ENCODE results near the gene DAW1.
"Not testable (repeated sequence)": the region's sequence is repeated elsewhere in the genome, so short reads cannot be mapped to it uniquely, and the experiment has no call there.

DAW1 gene, protein sequence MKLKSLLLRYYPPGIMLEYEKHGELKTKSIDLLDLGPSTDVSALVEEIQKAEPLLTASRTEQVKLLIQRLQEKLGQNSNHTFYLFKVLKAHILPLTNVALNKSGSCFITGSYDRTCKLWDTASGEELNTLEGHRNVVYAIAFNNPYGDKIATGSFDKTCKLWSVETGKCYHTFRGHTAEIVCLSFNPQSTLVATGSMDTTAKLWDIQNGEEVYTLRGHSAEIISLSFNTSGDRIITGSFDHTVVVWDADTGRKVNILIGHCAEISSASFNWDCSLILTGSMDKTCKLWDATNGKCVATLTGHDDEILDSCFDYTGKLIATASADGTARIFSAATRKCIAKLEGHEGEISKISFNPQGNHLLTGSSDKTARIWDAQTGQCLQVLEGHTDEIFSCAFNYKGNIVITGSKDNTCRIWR

DNA sequence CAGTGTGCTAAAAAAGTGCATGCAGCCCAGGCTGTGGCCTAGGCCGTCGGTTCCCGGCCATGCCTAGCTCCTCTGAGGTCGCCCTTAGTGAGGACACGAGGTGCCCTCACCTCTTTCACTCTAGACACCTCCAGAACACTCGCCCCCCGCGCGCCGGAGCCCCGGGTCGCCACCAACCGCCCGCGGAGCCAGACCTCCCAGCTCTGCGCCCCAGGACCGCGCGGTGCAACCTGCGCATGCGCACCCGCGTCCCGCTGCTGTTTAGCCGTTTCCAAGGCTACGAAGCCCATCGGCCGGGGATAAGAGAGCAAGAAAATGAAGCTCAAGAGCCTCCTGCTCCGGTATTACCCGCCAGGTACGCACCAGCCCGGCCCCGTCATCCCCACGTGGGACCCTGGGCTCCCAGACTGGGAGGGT lies at the start of gene DAW1:
Gene DAW1 (plus strand): TSS at position 257 of the 417 bp plus-strand sequence. CDS start 59 bp downstream, at position 316.
- DNase-seq: peak in 1 of 4 experiments; percentile 1

DNA sequence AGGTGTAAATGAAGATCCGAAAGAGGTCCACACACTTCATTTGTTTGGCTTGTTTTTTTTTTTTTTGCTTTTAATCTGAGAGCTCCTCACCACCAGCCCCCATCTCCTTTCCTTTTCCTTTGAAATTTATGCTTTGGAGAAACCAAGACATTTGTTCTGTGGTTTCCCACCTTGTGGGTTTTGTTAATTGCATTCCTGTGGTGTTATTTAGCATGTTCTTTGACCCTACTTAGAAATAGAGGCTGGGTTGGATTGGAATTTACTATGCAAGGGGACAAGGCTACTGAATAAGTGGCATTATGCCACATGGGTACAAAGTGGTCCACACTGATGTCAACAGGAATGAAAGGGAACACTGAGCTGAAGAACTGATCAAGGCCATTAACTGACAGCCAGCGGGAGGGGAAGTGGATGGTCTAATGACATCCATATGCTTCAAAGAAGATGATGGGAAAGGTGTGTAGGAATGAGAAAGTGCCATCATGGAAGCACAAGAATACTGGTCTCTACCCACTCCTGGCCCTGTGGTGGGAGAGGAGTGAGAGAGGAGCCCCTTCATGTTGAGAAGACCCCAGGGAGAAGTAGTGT lies 48.9 kb upstream of the DAW1 start:
- no peak for DNase-seq

DNA sequence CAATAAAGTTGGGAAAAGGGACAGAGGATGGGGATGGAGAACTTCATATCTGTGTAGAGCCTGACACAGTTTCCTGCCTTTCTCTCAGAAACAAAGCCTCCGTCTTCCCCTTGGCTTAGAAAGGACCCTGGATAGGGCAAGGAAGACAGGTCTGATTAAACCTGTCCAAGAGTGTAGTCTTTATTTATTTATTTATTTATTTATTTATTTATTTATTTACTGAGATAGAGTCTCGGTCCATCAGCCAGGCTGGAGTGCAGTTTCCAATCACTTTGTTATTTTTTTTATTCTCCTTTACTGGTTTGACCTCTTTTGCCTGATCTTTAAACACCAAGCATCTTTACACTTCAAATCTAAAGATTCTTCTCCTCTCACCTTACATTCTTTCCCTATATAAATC lies 47.5 kb upstream of the DAW1 start:
- no peak for DNase-seq

DNA sequence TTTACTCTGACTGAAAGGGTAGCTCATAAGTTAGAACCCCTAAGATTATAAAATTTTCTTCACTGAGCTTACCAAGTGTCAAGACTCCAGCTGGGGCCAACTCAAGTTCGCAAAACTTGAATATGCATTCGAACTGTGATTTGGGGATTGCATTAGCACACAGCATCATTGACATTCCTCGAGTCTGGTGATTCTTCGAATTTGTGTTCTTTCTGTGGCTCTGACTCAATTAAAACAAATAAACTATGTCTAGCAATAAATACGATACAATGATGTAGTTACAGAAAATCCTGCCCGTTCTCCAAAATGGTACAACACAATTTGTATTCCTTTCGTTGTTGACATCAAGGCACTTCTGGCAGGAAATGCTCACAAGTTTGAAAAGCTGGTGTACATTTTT lies 46.7 kb upstream of the DAW1 start:
- no peak for DNase-seq

DNA sequence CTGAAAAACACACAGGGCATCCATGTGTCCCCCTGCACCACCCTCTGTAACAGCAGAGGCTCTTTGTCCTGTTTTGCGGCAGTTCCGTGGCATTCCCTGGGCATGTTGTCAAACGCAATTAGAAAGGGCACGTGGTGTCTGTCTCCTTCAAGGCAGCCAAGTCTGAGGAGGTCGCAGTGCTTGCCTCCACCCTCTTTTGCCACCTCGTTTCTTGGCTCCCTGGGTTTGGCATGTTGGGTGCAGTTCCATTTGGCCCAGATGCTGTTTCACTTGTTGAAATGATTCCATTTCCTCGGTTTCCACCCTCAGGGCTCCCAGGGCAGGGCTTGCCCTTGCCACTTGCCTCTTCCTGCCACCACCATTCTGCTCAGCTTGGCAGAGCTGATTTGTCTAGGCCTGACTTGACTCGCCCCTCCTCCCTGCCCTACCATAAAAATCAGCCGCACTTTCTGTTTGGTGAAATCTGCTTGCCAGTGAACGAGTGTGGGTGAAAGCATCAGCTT lies 45.4 kb upstream of the DAW1 start:
- DNase-seq: no peak

DNA sequence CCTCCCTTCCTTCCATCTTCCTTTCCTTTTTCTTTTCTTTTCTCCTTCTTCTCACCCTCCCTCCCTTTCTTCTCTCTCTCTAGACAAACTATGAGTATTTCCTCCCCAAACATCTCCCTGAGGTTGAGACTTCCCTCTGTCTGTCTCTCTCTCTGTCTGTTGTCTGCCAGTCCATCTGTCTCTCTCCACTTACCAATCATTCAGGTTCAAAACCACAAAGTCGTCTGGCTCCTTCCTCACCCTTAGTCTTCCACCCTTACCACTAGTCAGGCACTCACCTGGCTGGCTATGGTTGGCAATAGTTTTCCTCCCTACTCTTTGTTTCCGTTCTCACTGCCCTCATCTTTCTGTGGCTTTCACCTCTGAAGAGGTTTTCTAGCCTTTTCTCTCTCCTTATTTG lies 44.9 kb upstream of the DAW1 start:
- no peak for DNase-seq

DNA sequence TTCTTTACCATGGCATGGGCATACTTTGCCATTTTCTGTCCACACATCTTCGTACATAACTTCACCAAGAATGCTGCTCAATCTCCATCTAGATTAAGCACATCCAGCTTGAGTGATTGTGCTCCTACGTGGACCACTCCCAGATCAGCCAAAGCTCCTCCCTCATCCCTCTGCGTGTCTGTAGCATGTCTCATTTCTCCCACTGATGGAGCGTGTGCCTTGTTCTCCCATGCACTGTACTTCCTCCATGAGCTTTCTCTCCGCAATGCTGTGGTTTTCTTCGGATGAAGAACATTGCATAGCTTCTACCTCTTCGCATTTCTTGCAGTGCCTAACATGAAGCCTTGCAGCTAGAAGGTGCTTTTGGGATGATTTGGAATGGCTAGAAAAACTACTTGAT lies 44.3 kb upstream of the DAW1 start:
- no peak for DNase-seq

DNA sequence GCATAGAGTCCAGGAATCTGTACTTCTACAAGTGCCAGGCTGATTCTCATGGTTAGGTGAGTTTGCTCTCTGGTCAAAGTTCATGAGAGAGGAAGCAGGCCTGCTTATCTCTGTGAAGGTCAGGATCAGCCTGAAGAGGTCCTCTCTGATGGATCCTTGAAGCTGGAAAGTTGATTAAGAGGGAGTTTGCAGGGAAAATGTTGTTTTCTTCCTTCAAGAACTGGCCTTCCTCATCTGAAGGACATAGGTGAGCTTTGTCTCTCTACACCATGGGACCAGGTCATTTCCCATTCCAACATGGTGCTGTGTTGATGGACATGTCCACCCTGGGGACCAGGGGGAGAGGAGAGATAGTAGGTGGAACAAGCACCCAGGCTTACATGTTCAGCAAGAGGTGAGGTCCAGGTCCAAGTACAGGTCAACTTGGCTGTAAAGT lies 42.9 kb upstream of the DAW1 start:
- DNase-seq: no peak

DNA sequence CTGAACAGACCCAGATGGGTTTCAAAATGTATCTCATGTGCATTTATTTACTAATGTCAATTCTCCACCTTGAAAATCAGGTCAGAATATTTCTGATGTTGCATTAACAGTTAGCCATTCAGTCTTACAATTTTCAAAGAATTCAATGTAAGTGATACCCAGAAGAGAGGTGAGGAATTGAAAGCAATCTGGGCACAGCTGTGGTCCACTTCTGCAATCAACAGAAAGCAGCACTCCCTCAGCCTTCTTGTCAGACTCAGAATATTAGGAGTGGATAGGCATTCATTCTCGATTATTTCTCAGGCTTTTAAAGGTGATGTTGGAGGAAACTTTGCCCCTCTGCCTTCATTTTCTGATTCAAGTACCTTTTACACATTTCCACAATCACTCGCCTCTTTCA lies 42.1 kb upstream of the DAW1 start:
- DNase-seq: no peak

DNA sequence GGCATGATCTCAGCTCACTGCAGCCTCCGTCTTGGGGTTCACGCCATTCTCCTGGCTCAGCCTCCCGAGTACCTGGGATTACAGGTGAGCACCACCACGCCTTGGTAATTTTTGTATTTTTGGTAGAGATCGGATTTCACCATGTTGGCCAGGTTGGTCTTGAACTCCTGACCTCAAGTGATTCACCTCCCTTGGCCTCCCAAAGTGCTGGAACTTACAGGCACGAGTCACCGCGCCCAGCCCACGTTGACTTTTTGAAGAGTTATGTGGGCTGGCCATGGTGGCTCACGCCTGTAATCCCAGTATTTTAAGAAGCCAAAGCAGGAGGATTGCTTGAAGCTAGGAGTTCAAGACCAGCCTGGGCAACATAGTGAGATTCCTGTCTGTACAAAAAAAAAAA lies 37.0 kb upstream of the DAW1 start:
- no peak for DNase-seq

DNA sequence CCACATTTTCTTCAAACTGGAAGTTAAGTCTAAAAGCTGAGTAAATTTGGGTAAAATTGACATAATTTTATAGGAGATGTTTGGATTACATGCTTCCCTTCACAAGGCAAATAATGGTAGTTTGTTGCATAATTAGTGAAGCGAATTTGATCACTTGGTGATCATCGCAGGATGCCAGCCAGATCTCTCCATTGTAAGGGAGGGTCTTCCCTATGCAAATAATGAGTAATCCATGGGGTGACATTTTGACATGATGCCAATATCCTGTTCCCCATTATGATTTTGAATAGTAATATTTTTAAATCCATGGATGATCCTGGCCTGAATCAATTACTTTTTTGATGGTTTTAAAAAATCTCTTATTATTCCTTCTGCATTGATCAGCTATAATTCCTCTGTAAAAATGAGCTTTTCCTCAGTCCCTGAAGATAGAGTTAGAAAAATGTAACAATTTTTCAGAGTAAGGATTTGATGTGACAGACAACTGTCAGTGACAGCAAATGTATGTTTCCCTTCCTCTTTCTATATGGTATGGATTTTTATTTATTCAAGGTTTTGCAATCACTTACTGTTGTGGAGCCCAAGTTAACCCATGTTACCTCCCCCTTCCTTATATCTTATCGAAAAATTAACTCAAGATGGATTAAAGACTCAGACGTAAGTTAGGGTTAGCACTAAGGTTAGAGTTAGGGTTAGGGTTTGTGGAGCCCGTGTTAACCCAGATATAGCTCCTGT lies 36.3 kb upstream of the DAW1 start:
- DNase-seq: no peak

DNA sequence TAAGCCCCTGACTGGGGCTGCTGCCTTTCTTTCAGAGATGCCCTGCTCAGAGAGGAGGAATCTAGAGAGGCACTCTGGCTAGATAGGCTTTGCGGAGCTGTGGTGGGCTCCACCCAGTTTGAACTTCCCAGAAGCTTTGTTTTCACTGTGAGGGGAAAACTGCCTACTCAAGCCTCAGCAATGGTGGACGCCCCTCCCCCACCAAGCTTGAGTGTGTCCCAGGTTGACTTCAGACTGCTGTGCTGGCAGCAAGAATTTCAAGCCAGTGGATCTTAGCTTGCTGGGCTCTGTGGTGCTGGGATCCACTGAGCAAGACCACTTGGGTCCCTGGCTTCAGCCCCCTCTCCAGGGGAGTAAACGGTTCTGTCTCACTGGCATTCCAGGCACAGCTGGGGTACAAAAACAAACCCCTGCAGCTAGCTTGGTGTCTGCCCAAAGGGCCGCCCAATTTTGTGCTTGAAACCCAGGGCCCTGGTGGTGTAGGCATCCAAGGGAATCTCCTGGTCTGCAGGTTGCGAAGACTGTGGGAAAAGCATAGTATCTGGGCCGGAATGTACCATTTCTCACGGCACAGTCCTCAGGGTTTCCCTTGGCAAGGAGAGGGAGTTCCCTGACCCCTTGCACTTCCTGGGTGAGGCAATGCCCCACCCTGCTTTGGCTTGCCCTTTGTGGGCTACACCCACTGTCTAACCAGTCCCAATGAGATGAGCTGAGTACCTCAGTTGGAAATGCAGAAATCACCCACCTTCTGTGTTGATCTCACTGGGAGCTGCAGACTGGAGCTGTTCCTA lies 31.9 kb upstream of the DAW1 start:
- DNase-seq: not testable (repeated sequence)

DNA sequence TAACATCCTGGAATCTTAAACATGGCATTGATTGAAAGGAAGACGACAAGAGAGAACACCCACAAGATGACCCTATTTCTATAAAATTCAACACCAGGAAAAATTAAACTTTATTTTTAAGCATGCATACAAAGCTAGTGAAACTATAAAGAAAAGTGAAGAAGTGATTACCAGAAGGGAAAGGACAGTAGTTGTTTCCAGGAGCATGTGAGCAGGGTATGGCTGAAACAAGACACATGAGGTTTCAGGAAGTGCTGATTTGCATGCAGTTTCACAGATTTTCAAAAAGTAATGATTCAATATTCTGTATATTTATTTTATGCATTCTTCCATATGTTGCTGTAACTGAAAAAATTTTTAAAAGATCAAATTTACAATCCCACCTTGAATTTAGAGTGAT lies 24.6 kb upstream of the DAW1 start:
- no peak for DNase-seq

DNA sequence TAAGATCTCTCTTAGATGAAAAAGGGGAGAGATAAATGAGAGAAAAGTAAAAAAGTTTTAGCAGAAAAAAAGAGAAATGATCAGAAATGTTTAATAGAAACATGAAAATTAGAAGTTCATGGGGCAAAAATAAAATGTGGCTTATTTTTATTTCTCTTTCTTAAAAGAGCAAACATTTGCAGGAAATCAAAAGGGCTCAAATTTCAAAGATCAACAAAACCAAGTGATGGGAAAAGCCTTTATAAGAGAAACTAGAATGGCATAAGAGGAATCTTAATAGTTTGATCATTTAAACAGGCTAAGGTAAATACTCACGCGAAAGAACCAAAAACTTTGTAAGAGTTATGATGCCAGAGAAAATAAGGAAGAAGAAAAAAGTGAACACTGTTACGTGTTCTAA lies 23.3 kb upstream of the DAW1 start:
- DNase-seq: no peak

DNA sequence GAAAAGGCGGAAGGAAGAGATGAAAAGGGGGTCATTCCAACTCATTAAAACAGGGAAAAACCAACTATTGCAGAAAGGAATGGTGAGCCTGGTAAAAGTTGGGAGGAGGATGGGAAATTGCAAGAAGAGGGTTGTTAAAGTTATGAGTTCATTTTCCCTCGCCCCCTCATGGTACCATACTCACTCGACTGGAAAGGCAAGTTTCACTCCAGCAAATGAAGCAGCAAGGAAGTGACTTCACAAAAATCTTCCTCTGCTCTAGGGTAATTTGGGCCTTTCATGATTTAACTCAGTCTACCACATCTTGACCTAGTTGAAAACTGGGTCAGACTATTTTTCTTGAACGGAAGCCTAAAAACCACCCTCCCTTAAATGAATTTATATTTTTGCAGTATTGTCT lies 22.8 kb upstream of the DAW1 start:
- DNase-seq: no peak

DNA sequence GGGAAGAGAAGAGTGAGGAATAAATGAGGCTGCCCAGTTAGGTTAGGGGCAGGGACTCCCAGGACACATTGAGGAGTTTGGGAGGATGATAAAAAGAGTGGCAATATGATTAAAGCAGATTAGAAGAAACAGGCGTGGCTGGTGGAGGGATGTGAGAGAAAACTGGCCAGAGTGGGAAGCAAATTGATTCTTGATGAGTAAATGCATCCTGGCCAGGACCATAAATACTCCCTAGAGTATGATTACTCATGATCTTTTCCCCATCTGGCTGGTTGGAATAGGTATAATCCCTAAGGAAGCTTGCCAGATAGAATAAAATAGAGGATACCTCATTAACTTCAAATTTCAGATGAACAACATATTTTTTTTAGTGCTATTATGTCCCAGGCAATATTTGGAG lies 21.5 kb upstream of the DAW1 start:
- DNase-seq: no peak

DNA sequence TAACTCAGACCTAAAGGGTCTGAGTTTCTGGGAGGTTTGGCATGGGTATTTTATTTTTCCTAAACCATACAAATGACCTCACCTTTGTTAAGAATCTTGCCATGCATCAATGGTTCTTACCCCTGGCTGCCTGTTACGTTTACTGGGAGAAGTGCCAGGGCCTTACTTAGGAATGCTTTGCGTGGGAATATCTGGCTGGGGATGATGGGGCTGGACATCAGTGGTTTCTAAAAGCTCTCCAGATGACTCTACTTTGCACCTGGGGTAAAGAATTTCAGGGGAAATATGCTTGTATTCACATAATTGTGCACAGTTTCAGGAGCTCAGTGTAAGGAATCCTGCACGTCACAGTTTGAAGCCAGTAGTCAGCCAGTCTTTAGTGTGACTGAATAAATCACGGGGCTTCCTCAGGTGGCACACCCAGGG lies 18.2 kb upstream of the DAW1 start:
- DNase-seq: no peak

DNA sequence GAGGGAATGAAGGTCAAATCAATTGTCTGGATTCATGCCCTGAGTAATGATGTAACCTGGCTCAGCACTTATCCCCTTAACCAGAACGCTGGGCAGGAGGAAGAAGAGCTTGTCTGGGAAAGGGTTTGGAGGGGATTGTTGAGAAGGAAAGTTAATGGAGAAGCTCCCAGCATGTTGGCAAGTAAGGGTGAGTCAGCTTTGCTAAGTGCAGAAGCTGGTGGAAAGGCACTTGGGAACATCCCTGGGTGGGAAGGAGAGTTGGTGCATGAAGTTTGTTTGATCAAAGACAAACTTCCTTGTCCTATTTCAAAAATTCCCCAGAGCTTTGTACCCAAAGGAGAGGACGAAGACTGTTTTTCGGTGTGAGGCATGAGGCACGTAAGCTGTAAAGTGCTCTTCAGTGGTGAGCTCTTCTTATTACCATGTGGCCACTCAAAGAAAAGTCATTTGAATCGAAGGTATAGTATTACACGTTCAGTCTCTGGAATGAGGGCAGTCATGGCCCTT lies 17.6 kb upstream of the DAW1 start:
- no peak for DNase-seq

DNA sequence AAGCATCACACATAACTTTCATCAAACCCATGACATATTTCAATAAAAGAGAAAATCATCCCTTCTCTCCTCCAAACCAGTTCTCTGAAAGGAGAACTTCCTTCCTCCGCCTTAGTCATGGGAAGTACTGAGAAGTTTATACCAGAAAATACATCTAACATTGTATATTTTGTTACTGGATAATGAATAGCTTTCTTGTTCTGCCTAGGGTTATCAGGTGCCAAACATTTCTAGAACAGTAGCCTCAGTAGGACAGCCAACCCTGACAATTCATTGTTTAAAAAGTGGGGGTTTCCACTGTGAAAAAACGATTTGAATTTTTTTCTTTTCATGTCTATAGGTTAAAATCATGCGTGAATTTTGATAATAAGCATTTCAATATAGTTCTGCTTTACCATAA lies 16.0 kb upstream of the DAW1 start:
- no peak for DNase-seq

DNA sequence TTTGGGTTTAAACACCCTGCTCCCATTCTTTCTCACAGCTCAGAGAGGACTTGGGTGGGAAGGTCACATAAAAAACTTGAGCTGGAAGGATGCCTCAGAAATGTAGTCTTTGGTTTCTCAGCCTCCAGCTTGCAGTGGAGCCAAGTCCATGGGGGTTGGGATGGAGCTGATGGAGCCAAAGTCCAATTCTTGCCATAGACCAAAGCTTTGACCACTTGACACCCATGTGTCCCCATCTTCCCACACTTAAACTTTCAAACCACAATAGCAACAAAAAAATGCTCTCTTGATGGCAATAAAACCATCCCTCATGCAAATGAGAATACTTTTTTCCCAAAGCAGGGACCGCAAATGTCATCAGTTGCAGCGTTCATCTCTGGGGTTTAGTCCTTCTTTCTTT lies 14.7 kb upstream of the DAW1 start:
- no peak for DNase-seq

DNA sequence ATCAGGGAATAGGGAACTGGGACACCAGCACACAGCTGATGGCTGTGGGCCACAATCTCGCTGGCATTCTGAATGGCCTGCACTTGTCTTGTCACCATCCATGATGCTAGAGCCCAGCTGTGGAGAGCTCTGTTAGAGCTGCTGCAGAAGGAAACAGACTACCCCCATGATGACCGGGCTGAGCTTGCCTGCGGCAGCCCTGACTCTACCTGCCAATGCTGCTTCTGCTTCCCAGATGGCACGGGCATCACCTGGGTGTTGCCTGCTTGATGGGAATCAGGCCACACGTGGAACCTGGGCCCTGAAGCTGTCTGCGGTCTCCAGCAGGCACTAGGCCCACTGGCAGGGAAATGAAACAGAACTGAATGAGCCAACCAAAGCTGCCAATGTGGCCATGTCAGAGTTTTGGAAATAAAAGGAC lies 11.2 kb upstream of the DAW1 start:
- DNase-seq: no peak

DNA sequence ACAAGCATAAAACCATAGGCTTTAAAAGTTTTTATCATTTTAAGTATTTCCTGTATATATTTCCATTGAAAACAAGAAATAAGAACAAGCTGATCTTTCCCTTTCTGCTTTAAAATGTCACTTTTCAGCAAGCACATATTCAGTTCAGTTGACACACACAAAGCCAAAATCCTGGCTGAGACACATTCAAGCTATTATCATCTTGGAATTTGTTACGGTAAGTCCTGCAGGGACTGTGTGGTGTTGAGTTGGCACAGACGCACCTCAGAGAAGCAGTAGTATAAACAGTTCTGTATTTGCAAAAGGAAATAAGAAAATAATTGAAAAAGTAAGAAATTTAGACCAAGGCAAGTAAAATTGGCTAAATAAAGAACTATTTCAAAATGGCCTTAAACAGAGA lies 10.4 kb upstream of the DAW1 start:
- no peak for DNase-seq

Measured in activated CD4-positive, CD25-positive, alpha-beta regulatory T cell (primary cell).